Panc1 (cell line): ENCODE data around the gene THBS4. TPM values are rescaled to one million over a fixed set of nuclear protein-coding genes. Genes with fewer than 3 reads are reported as not detected.

Experiments used
- ATAC-seq: fragments of 200-7000 bp; cut with Tn5 transposase; 2 replicates; pipeline ENCODE4 v1.9.1; 2020; ENCODE audit warnings: mild to moderate bottlenecking, moderate library complexity
- BruUV-seq: library from RNA; stranded (reverse); fragments of 400-500 nt; replicated peaks from 2 replicates; lab custom pipeline; 2021; lab: Mats Ljungman, UMichigan
- CTCF ChIA-PET: fragments of 300-600 bp; sonication (Branson Sonifier 250); formaldehyde crosslinking; loops from one replicate; lab custom pipeline; 2022; ENCODE audit warnings: antibody characterized with exemption; lab: Charles Lee
- POLR2A ChIA-PET: fragments of 300-600 bp; sonication (Branson Sonifier 250); formaldehyde crosslinking; loops from one replicate; lab custom pipeline; 2022; ENCODE audit warnings: antibody characterized with exemption; lab: Charles Lee
- DNase-seq: peaks from one replicate; pipeline ENCODE4 v3.0.0-alpha.2; 2010; ENCODE audit warnings: low read depth, low spot score
- H3K27ac ChIP-seq: 2 replicates; pipeline ENCODE4 v1.5.1; 2011; ENCODE audit warnings: mild to moderate bottlenecking, low read length, inconsistent platforms
- H3K27me3 ChIP-seq: fragments of 200-500 bp; sonication (Bioruptor generic); 2 replicates; pipeline ENCODE4 v1.6.0; 2014; ENCODE audit warnings: low read length, inconsistent platforms; ENCODE audit not compliant: control insufficient read depth, insufficient read depth
- H3K36me3 ChIP-seq: fragments of 200-500 bp; sonication (Bioruptor generic); 2 replicates; pipeline ENCODE4 v1.5.1; 2014; ENCODE audit warnings: inconsistent platforms, mild to moderate bottlenecking, low read length, moderate library complexity; ENCODE audit not compliant: control insufficient read depth, insufficient read depth
- H3K4me1 ChIP-seq: 2 replicates; pipeline ENCODE4 v1.5.1; 2011; ENCODE audit warnings: inconsistent platforms, mild to moderate bottlenecking, low read length, moderate library complexity; ENCODE audit not compliant: control insufficient read depth, insufficient read depth
- H3K4me3 ChIP-seq, 2 experiments: 2 replicates each; pipeline ENCODE4 v1.5.1; 2011 to 2012; ENCODE audit warnings: low read depth in 2 of 2, low read length in 2 of 2, mild to moderate bottlenecking in 2 of 2, inconsistent platforms in 1 of 2, moderate library complexity in 1 of 2
- H3K9me3 ChIP-seq: fragments of 200-500 bp; sonication (Bioruptor generic); 2 replicates; pipeline ENCODE4 v1.5.1; 2014; ENCODE audit warnings: low read depth, mild to moderate bottlenecking, inconsistent platforms, low read length, moderate library complexity; ENCODE audit not compliant: control insufficient read depth, insufficient read depth
- POLR2AphosphoS5 ChIP-seq: IDR thresholded peaks from 2 replicates; pipeline ENCODE4 v1.6.1; 2012; ENCODE audit warnings: mild to moderate bottlenecking, low read depth, low read length, moderate library complexity
- SIN3A ChIP-seq: IDR thresholded peaks from 2 replicates; pipeline ENCODE4 v1.6.1; 2012; ENCODE audit warnings: low read depth, mild to moderate bottlenecking, low read length, moderate library complexity, borderline replicate concordance; ENCODE audit not compliant: insufficient read depth
- TCF7L2 ChIP-seq: IDR thresholded peaks from 2 replicates; pipeline ENCODE4 v1.6.1; 2011; ENCODE audit warnings: mild to moderate bottlenecking, low read depth, low read length, inconsistent platforms
- in situ Hi-C: cut with HindIII; loops from 2 replicates; pipeline ENCODE4 v1.10.0; 2016; ENCODE audit warnings: low sequenced_read_pairs, low pct_unique_long_range_greater_than_20kb
- intact Hi-C: fragments of 100-400 bp; cut with micrococcal nuclease; formaldehyde crosslinking; loops from one replicate; pipeline ENCODE4 v1.10.0; 2022; ENCODE audit not compliant: unreplicated experiment
- total RNA-seq: library from RNA; stranded (reverse); gene quantifications from one replicate; pipeline ENCODE4 v1.2.1, GENCODE V29; 2021; ENCODE audit not compliant: unreplicated experiment
- TF ChIP-seq, protein P1 (sequence below), 2 experiments: IDR thresholded peaks; 2 replicates each; pipeline ENCODE4 v1.6.1; 2011 to 2012; ENCODE audit warnings: low read depth in 2 of 2, control low read depth in 1 of 2, low read length in 1 of 2, mild to moderate bottlenecking in 1 of 2, moderate library complexity in 1 of 2; ENCODE audit not compliant: insufficient read depth in 1 of 2
- TF ChIP-seq, protein P2 (sequence below): fragments of 450-650 bp; IDR thresholded peaks from 2 replicates; pipeline ENCODE4 v1.5.1; 2017; ENCODE audit warnings: mild to moderate bottlenecking

THBS4 gene
- total RNA-seq, 1 experiment from 2014 or later, result 0.31 TPM

DNA sequence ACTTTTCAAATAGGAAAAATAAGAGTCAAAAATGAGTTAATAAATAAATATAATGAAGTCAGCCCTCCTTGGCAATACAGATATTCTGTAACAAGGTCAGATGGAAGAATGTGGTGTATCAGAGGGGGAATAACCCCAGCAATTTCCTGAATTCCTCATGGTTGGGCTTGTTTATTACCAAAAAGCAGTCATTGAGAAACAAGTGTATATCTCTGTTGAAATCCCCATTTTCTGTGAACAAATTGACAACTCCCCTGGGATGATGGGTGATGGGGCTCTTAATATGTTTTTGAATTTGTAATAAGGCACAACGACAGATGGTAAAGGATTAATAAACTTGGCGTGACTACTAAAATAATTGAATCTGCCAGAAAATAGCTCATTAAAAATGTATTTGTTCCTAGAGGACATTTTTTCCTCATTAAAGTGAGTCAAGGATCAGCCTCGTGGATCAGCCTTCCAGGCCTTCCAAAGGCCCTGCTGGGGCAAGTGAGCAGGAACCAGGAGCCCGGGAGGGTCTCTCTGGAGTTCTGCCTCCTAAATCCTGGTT is 34.2 kb downstream of the THBS4 start:
- no peak for ATAC-seq
- H3K4me3 ChIP-seq, result no peak overlapping the region
- DNase-seq, result no peak
- intact Hi-C loops (no loop called here), in situ Hi-C loops (no loop called here)
- no peaks in the 10 kb centered on the region for H3K9me3 ChIP-seq
- TF ChIP-seq SIN3A (no peak), TCF7L2 (no peak), POLR2AphosphoS5 (no peak)
- TF ChIP-seq, protein P1, sequence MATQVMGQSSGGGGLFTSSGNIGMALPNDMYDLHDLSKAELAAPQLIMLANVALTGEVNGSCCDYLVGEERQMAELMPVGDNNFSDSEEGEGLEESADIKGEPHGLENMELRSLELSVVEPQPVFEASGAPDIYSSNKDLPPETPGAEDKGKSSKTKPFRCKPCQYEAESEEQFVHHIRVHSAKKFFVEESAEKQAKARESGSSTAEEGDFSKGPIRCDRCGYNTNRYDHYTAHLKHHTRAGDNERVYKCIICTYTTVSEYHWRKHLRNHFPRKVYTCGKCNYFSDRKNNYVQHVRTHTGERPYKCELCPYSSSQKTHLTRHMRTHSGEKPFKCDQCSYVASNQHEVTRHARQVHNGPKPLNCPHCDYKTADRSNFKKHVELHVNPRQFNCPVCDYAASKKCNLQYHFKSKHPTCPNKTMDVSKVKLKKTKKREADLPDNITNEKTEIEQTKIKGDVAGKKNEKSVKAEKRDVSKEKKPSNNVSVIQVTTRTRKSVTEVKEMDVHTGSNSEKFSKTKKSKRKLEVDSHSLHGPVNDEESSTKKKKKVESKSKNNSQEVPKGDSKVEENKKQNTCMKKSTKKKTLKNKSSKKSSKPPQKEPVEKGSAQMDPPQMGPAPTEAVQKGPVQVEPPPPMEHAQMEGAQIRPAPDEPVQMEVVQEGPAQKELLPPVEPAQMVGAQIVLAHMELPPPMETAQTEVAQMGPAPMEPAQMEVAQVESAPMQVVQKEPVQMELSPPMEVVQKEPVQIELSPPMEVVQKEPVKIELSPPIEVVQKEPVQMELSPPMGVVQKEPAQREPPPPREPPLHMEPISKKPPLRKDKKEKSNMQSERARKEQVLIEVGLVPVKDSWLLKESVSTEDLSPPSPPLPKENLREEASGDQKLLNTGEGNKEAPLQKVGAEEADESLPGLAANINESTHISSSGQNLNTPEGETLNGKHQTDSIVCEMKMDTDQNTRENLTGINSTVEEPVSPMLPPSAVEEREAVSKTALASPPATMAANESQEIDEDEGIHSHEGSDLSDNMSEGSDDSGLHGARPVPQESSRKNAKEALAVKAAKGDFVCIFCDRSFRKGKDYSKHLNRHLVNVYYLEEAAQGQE (IDR thresholded peaks at IDR 0.05; ENCODE audit: insufficient read depth in 1 of 2, low read depth in 2 of 2, low read length in 1 of 2), result no peak
- TF ChIP-seq, protein P2, sequence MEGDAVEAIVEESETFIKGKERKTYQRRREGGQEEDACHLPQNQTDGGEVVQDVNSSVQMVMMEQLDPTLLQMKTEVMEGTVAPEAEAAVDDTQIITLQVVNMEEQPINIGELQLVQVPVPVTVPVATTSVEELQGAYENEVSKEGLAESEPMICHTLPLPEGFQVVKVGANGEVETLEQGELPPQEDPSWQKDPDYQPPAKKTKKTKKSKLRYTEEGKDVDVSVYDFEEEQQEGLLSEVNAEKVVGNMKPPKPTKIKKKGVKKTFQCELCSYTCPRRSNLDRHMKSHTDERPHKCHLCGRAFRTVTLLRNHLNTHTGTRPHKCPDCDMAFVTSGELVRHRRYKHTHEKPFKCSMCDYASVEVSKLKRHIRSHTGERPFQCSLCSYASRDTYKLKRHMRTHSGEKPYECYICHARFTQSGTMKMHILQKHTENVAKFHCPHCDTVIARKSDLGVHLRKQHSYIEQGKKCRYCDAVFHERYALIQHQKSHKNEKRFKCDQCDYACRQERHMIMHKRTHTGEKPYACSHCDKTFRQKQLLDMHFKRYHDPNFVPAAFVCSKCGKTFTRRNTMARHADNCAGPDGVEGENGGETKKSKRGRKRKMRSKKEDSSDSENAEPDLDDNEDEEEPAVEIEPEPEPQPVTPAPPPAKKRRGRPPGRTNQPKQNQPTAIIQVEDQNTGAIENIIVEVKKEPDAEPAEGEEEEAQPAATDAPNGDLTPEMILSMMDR, result no peak
- POLR2A ChIA-PET, result no interaction called here
- no peaks in the 10 kb centered on the region for H3K36me3 ChIP-seq
- H3K4me1 ChIP-seq, result no peaks in the 10 kb centered on the region
- BruUV-seq, result no TSS peak
- H3K27ac ChIP-seq, result no peak overlapping the region
- peaks cover 5% of the 10 kb centered on the region for H3K27me3 ChIP-seq
- CTCF ChIA-PET, result no interaction called here

DNA sequence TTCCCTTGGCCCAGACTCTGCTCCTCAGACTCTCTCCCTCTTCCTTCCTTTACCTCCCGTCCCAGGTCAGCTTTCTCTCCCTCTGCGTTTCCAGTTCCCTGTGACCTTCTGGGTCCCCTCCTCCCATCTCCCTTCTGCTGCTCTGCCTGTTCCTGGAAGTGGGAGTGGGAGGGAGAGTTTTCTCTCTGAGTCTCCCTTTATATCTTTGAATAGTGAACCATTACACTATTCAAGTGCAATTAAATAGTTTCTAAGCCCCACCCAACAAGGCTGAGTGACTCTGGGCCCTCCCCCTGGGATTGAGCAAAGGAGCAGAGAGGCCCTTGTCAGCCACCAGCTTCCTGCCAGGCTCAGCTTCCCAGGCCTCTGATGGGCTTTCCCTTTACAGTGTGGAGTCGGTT is 34.8 kb downstream of the THBS4 start:
- no peak for DNase-seq
- ChIA-PET CTCF (no interaction called here), POLR2A (no interaction called here)
- intact Hi-C loops (no loop called here), in situ Hi-C loops (no loop called here)
- no peak overlapping the region for H3K27ac ChIP-seq
- no peaks in the 10 kb centered on the region for H3K9me3 ChIP-seq
- no peak for ATAC-seq
- no peaks in the 10 kb centered on the region for H3K4me1 ChIP-seq
- H3K4me3 ChIP-seq, result no peak overlapping the region
- TF ChIP-seq, protein P1 (IDR thresholded peaks at IDR 0.05; ENCODE audit: insufficient read depth in 1 of 2, low read depth in 2 of 2, low read length in 1 of 2), result no peak
- no peak for TF ChIP-seq TCF7L2
- TF ChIP-seq POLR2AphosphoS5, result no peak
- H3K27me3 ChIP-seq, result peaks cover 5% of the 10 kb centered on the region
- no peaks in the 10 kb centered on the region for H3K36me3 ChIP-seq
- BruUV-seq, result no TSS peak
